ENCODE data around the gene GJB3.

GJB3 gene

DNA sequence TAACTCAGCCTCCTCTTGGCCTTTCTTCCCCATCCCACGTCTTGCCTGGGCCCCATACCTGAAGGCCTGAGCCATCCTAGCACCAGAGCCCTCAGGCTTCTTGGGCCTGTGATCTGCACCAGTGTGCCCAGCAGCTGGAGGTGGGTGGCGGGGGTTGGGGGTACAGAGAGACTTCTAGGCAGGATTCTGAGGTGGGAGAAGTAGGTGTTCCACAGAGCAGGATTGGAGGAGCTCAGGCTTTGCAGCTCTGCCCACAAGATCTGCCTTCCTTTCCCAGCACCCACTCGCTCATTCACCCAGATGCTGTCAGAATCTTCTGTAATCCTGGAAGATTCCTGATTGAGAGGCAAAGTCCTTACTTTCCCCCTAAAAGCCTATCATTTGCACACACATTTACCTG lies 36.2 kb upstream of the GJB3 start:
- Histone ChIP-seq H3K14ac (ENCODE audit: low read length) (no peak overlapping the region), H4K12ac (ENCODE audit: low read depth, low read length) (no peak overlapping the region), H3K4me1 (ENCODE audit: control insufficient read depth in 1 of 2, insufficient read depth in 2 of 2, low read length in 2 of 2) (peaks cover 0 to 2% of the 10 kb centered on the region in 2 experiments), H3K4me3 (ENCODE audit: low read depth, low read length) (no peak overlapping the region), H3K4ac (ENCODE audit: low read depth, low read length) (no peak overlapping the region), H3K27me3 (ENCODE audit: insufficient read depth, low read length) (no peaks in the 10 kb centered on the region), H3K79me2 (ENCODE audit: control insufficient read depth, insufficient read depth, low read length, poor library complexity) (no peaks in the 10 kb centered on the region), H3K4me2 (ENCODE audit: low read length) (no peak overlapping the region), H3K79me1 (ENCODE audit: low read length) (no peaks in the 10 kb centered on the region), H2AK5ac (ENCODE audit: low read length) (no peak overlapping the region), H3K23ac (ENCODE audit: low read length) (no peak overlapping the region), H2BK5ac (ENCODE audit: low read depth, low read length, poor library complexity) (no peak overlapping the region), H2BK120ac (ENCODE audit: insufficient read depth, low read length, poor library complexity) (no peak overlapping the region), H3K9me3 (ENCODE audit: insufficient read depth, low read depth, low read length) (no peaks in the 10 kb centered on the region), H4K91ac (ENCODE audit: low read depth, low read length) (no peak overlapping the region), H3K36me3 (ENCODE audit: control insufficient read depth in 1 of 2, insufficient read depth in 2 of 2, low read length in 2 of 2) (no peaks in the 10 kb centered on the region), H2AFZ (ENCODE audit: insufficient read depth, low read length, poor library complexity) (no peak overlapping the region), H3K27ac (ENCODE audit: low read depth, low read length) (no peak overlapping the region), H4K8ac (ENCODE audit: low read depth, low read length) (no peak overlapping the region), H3K18ac (ENCODE audit: low read length) (no peak overlapping the region), H2BK12ac (ENCODE audit: low read length) (no peak overlapping the region), H3K9ac (ENCODE audit: low read length) (no peak overlapping the region)
- DNase-seq = no peak
- WGBS (ENCODE audit: extremely low coverage, insufficient coverage, insufficient read length) = no CpG with 5 or more reads among the region's 3 CpGs

DNA sequence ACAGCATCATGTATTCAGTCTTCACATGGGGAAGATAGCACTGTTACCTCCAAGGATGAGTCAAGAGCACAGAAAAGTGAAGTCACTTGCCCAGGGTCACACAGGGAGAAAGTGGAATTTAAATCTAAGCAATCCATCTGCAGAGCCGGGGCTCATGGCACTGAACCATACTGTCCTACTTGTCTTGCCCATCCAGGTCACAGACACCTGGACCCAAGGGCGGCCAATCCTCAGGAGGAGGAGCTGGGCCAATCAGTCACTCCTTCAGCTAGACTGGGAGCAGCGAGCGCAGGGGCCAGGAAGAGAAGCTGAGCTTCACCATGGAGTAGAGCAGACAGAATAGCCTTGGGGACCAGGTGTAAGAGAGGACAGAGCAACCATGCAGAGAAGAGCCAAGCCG lies 35.3 kb upstream of the GJB3 start:
- no peak overlapping the region for H2BK120ac ChIP-seq (ENCODE audit: insufficient read depth, low read length, poor library complexity)
- peaks cover 0 to 2% of the 10 kb centered on the region in 2 experiments for H3K4me1 ChIP-seq (ENCODE audit: control insufficient read depth in 1 of 2, insufficient read depth in 2 of 2, low read length in 2 of 2)
- no peak overlapping the region for H3K4me2 ChIP-seq (ENCODE audit: low read length)
- no peak overlapping the region for H2AK5ac ChIP-seq (ENCODE audit: low read length)
- H3K4ac ChIP-seq (ENCODE audit: low read depth, low read length) = no peak overlapping the region
- no peak overlapping the region for H3K14ac ChIP-seq (ENCODE audit: low read length)
- no CpG with 5 or more reads among the region's 5 CpGs for WGBS (ENCODE audit: extremely low coverage, insufficient coverage, insufficient read length)
- H3K18ac ChIP-seq (ENCODE audit: low read length) = no peak overlapping the region
- H3K9ac ChIP-seq (ENCODE audit: low read length) = no peak overlapping the region
- no peaks in the 10 kb centered on the region for H3K79me2 ChIP-seq (ENCODE audit: control insufficient read depth, insufficient read depth, low read length, poor library complexity)
- no peak overlapping the region for H4K8ac ChIP-seq (ENCODE audit: low read depth, low read length)
- no peak overlapping the region for H2AFZ ChIP-seq (ENCODE audit: insufficient read depth, low read length, poor library complexity)
- H2BK12ac ChIP-seq (ENCODE audit: low read length) = no peak overlapping the region
- no peaks in the 10 kb centered on the region for H3K79me1 ChIP-seq (ENCODE audit: low read length)
- no peak overlapping the region for H3K27ac ChIP-seq (ENCODE audit: low read depth, low read length)
- no peak overlapping the region for H2BK5ac ChIP-seq (ENCODE audit: low read depth, low read length, poor library complexity)
- H3K4me3 ChIP-seq (ENCODE audit: low read depth, low read length) = no peak overlapping the region
- H3K23ac ChIP-seq (ENCODE audit: low read length) = no peak overlapping the region
- H3K9me3 ChIP-seq (ENCODE audit: insufficient read depth, low read depth, low read length) = no peaks in the 10 kb centered on the region
- H3K36me3 ChIP-seq (ENCODE audit: control insufficient read depth in 1 of 2, insufficient read depth in 2 of 2, low read length in 2 of 2) = no peaks in the 10 kb centered on the region
- DNase-seq = no peak
- no peak overlapping the region for H4K12ac ChIP-seq (ENCODE audit: low read depth, low read length)
- H4K91ac ChIP-seq (ENCODE audit: low read depth, low read length) = no peak overlapping the region
- H3K27me3 ChIP-seq (ENCODE audit: insufficient read depth, low read length) = no peaks in the 10 kb centered on the region

DNA sequence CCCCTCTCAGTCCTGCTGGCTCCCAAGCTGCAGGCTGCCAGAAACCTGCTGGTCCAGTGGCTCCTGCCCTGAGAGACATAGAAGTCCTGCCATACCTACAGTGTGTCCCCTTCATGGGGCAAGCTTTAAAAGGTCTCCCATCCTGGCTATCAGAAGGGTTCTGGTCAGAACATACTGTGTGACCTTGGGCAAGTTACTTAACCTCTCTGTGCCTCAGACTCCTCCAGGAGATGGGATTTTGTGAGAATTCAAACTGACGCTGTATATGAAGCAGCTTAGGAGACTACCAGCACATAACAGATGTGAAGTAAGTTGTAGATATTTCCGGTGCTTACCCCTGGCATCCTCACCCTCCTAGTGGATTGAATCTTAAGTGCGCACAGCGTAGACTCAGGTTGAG lies 34.9 kb upstream of the GJB3 start:
- Histone ChIP-seq H3K79me2 (ENCODE audit: control insufficient read depth, insufficient read depth, low read length, poor library complexity) (no peaks in the 10 kb centered on the region), H3K4me1 (ENCODE audit: control insufficient read depth in 1 of 2, insufficient read depth in 2 of 2, low read length in 2 of 2) (peaks cover 0 to 2% of the 10 kb centered on the region in 2 experiments), H3K4me2 (ENCODE audit: low read length) (no peak overlapping the region), H4K8ac (ENCODE audit: low read depth, low read length) (no peak overlapping the region), H3K4ac (ENCODE audit: low read depth, low read length) (no peak overlapping the region), H3K36me3 (ENCODE audit: control insufficient read depth in 1 of 2, insufficient read depth in 2 of 2, low read length in 2 of 2) (no peaks in the 10 kb centered on the region), H4K91ac (ENCODE audit: low read depth, low read length) (no peak overlapping the region), H3K27ac (ENCODE audit: low read depth, low read length) (no peak overlapping the region), H3K79me1 (ENCODE audit: low read length) (no peaks in the 10 kb centered on the region), H3K9ac (ENCODE audit: low read length) (no peak overlapping the region), H2BK12ac (ENCODE audit: low read length) (no peak overlapping the region), H2BK120ac (ENCODE audit: insufficient read depth, low read length, poor library complexity) (no peak overlapping the region), H3K23ac (ENCODE audit: low read length) (no peak overlapping the region), H4K12ac (ENCODE audit: low read depth, low read length) (no peak overlapping the region), H2AK5ac (ENCODE audit: low read length) (no peak overlapping the region), H2BK5ac (ENCODE audit: low read depth, low read length, poor library complexity) (no peak overlapping the region), H3K14ac (ENCODE audit: low read length) (no peak overlapping the region), H3K18ac (ENCODE audit: low read length) (no peak overlapping the region), H3K27me3 (ENCODE audit: insufficient read depth, low read length) (no peaks in the 10 kb centered on the region), H2AFZ (ENCODE audit: insufficient read depth, low read length, poor library complexity) (no peak overlapping the region), H3K4me3 (ENCODE audit: low read depth, low read length) (no peak overlapping the region), H3K9me3 (ENCODE audit: insufficient read depth, low read depth, low read length) (no peaks in the 10 kb centered on the region)
- no peak for DNase-seq
- no CpG with 5 or more reads among the region's 4 CpGs for WGBS (ENCODE audit: extremely low coverage, insufficient coverage, insufficient read length)

DNA sequence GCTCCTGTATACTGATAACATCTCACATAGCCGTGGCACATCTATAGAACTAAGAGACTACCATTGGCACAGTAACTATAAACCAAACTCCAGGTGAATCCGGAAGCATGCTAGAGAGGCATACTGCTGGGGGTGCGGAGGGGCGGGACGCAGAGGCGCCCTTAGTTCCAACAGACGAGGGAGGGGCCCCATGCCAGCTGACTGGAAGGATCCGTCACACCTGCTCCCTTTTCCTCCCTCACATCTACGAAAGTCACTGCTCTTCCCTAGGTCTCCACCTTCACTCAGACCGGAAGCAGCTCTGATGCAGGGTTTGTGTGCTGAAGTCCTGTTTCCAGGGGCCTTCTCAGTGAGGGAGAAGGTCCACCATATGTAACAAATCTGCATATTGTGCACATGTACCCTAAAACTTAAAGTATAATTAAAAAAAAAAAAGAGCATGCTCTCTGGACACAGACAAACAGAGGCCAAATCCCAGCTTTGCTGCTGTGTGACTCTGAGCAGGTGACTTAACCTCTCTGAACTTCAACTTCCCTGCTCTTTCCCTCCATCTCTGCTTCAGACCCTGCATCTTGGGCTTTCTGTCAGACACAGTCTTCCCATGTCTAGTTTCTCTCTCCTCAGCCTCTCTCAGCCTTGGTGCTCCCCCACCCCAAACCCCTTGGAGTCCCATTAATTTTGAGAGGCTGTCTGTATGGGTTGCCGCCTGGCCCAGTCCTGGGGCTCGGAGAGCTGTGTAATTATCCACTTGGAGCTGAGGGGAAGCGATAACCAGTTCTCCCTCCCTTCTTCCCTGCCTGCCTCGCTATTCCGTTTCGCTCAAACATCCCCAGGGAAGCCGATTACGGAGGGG lies 34.0 kb upstream of the GJB3 start:
- Histone ChIP-seq H3K9me3 (ENCODE audit: insufficient read depth, low read depth, low read length) (no peaks in the 10 kb centered on the region), H3K79me2 (ENCODE audit: control insufficient read depth, insufficient read depth, low read length, poor library complexity) (no peaks in the 10 kb centered on the region), H3K27me3 (ENCODE audit: insufficient read depth, low read length) (no peaks in the 10 kb centered on the region), H4K91ac (ENCODE audit: low read depth, low read length) (no peak overlapping the region), H4K12ac (ENCODE audit: low read depth, low read length) (no peak overlapping the region), H3K4me1 (ENCODE audit: control insufficient read depth in 1 of 2, insufficient read depth in 2 of 2, low read length in 2 of 2) (peaks cover 0 to 2% of the 10 kb centered on the region in 2 experiments), H3K9ac (ENCODE audit: low read length) (no peak overlapping the region), H3K27ac (ENCODE audit: low read depth, low read length) (no peak overlapping the region), H3K23ac (ENCODE audit: low read length) (no peak overlapping the region), H3K18ac (ENCODE audit: low read length) (no peak overlapping the region), H2BK5ac (ENCODE audit: low read depth, low read length, poor library complexity) (no peak overlapping the region), H2AK5ac (ENCODE audit: low read length) (no peak overlapping the region), H3K4ac (ENCODE audit: low read depth, low read length) (no peak overlapping the region), H3K4me3 (ENCODE audit: low read depth, low read length) (no peak overlapping the region), H3K4me2 (ENCODE audit: low read length) (no peak overlapping the region), H3K79me1 (ENCODE audit: low read length) (no peaks in the 10 kb centered on the region), H2BK120ac (ENCODE audit: insufficient read depth, low read length, poor library complexity) (no peak overlapping the region), H2BK12ac (ENCODE audit: low read length) (no peak overlapping the region), H4K8ac (ENCODE audit: low read depth, low read length) (no peak overlapping the region), H3K36me3 (ENCODE audit: control insufficient read depth in 1 of 2, insufficient read depth in 2 of 2, low read length in 2 of 2) (no peaks in the 10 kb centered on the region), H3K14ac (ENCODE audit: low read length) (no peak overlapping the region), H2AFZ (ENCODE audit: insufficient read depth, low read length, poor library complexity) (no peak overlapping the region)
- no peak for DNase-seq
- WGBS (ENCODE audit: extremely low coverage, insufficient coverage, insufficient read length) = no CpG with 5 or more reads among the region's 18 CpGs

Measured in trophoblast cell (in vitro differentiated cells and primary cell).